GM12878 (cell line): ENCODE measurements around the gene OR2H1. TPM values are rescaled to one million over a fixed set of nuclear protein-coding genes. Genes with fewer than 3 reads are reported as not detected.

ENCODE experiments used
- ATAC-seq: fragments of 200-7000 bp; cut with Tn5 transposase; 3 replicates; pipeline ENCODE4 v1.9.1; 2020; ENCODE audit warnings: mild to moderate bottlenecking, moderate library complexity
- Bru-seq: library from RNA; stranded (reverse); fragments of 400-500 nt; gene quantifications from one replicate; lab custom pipeline; 2021; lab: Mats Ljungman, UMichigan
- BruChase-seq, 2 experiments: library from RNA; stranded (reverse); fragments of 400-500 nt; gene quantifications; one replicate each; lab custom pipeline; 2021; lab: Mats Ljungman, UMichigan
- BruUV-seq: library from RNA; stranded (reverse); fragments of 400-500 nt; replicated peaks from 2 replicates; lab custom pipeline; 2021; lab: Mats Ljungman, UMichigan
- CTCF ChIA-PET: fragments of 300-600 bp; sonication (Branson Sonifier 250); formaldehyde crosslinking; extraction: SDS; loops from one replicate; lab custom pipeline; 2021; ENCODE audit warnings: inconsistent platforms; lab: Yijun Ruan, JAX
- POLR2A ChIA-PET: fragments of 350-600 bp; formaldehyde crosslinking; extraction: SDS; loops from one replicate; lab custom pipeline; 2021; ENCODE audit warnings: inconsistent platforms; lab: Charles Lee
- RAD21 ChIA-PET: fragments of 300-600 bp; sonication (Branson Sonifier 250); formaldehyde crosslinking; loops from one replicate; lab custom pipeline; 2023; ENCODE audit warnings: antibody characterized with exemption; ENCODE audit not compliant: unreplicated experiment; lab: Charles Lee
- SMC1A ChIA-PET: fragments of 300-600 bp; sonication (Branson Sonifier 250); formaldehyde crosslinking; loops from one replicate; lab custom pipeline; 2023; ENCODE audit not compliant: unreplicated experiment, uncharacterized antibody; lab: Charles Lee
- DNase-seq: peaks from one replicate; pipeline ENCODE4 v3.0.0-alpha.2; 2011; ENCODE audit warnings: low read depth, low spot score
- FAIRE-seq: peaks from 3 replicates; lab custom pipeline; 2011; peaks lifted over from hg19 to GRCh38; lab: Jason Lieb, UNC
- H2AFZ ChIP-seq: 2 replicates; pipeline ENCODE4 v1.6.0; 2011; ENCODE audit warnings: low read depth, low read length, control low read depth; ENCODE audit not compliant: control insufficient read depth
- H3K27ac ChIP-seq: 2 replicates; pipeline ENCODE4 v1.5.1; 2011; ENCODE audit warnings: control low read depth; ENCODE audit not compliant: control insufficient read depth, insufficient read depth
- H3K27me3 ChIP-seq, 2 experiments: replicated peaks in 1 of 2; 2 replicates each; pipeline versions ENCODE4 v1.6.0 to v1.6.1; 2011; ENCODE audit warnings: low read length in 1 of 2; ENCODE audit not compliant: control insufficient read depth in 2 of 2, insufficient read depth in 2 of 2
- H3K36me3 ChIP-seq, 2 experiments: 2 replicates each; pipeline ENCODE4 v1.5.1; 2011; ENCODE audit warnings: low read length in 1 of 2; ENCODE audit not compliant: control insufficient read depth in 2 of 2, insufficient read depth in 2 of 2
- H3K4me1 ChIP-seq: 2 replicates; pipeline ENCODE4 v1.6.1; 2011; ENCODE audit warnings: mild to moderate bottlenecking, low read length, moderate library complexity, mixed read lengths; ENCODE audit not compliant: control insufficient read depth, insufficient read depth
- H3K4me2 ChIP-seq: 2 replicates; pipeline ENCODE4 v1.6.0; 2011; ENCODE audit warnings: control low read depth; ENCODE audit not compliant: control insufficient read depth, insufficient read depth
- H3K4me3 ChIP-seq: fragments of 200-600 bp; sonication (generic); 2 replicates; pipeline ENCODE4 v1.5.1; 2016
- H3K79me2 ChIP-seq: 2 replicates; pipeline ENCODE4 v1.6.0; 2011; ENCODE audit warnings: low read length; ENCODE audit not compliant: control insufficient read depth, insufficient read depth
- H3K9ac ChIP-seq: 2 replicates; pipeline ENCODE4 v1.8.0; 2011; ENCODE audit warnings: low read length, control low read depth, mixed read lengths; ENCODE audit not compliant: control insufficient read depth, insufficient read depth
- H3K9me3 ChIP-seq: replicated peaks from 3 replicates; pipeline ENCODE4 v1.5.1; 2011; ENCODE audit warnings: mild to moderate bottlenecking, low read length; ENCODE audit not compliant: control insufficient read depth, insufficient read depth
- H4K20me1 ChIP-seq: 2 replicates; pipeline ENCODE4 v1.6.0; 2011; ENCODE audit not compliant: control insufficient read depth, insufficient read depth
- BCL11A ChIP-seq: IDR thresholded peaks from 2 replicates; pipeline ENCODE4 v1.6.1; 2011; ENCODE audit warnings: low read depth, low read length
- CEBPB ChIP-seq, 2 experiments: fragments of 150-350 bp in 1 of 2; IDR thresholded peaks; 2 replicates each; pipeline ENCODE4 v1.6.1; 2012 to 2014; ENCODE audit warnings: low read depth in 2 of 2, low read length in 2 of 2, borderline replicate concordance in 1 of 2, inconsistent platforms in 1 of 2
- CREM ChIP-seq: IDR thresholded peaks from 2 replicates; pipeline ENCODE4 v1.6.1; 2014; ENCODE audit warnings: antibody characterized with exemption, low read depth
- CTCF ChIP-seq, 3 experiments: IDR thresholded peaks in 2 of 3; conservative IDR thresholded peaks in 1 of 3; 2 replicates each; pipeline ENCODE4 v1.5.1; 2011; ENCODE audit warnings: low read depth in 3 of 3, low read length in 3 of 3, mild to moderate bottlenecking in 3 of 3, control low read depth in 2 of 3, moderate library complexity in 2 of 3, inconsistent platforms in 1 of 3, mixed read lengths in 1 of 3; ENCODE audit not compliant: control insufficient read depth in 2 of 3, insufficient read depth in 1 of 3; ENCODE audit errors: extremely low read depth in 1 of 3
- IRF4 ChIP-seq: IDR thresholded peaks from 2 replicates; pipeline ENCODE4 v1.6.1; 2011; ENCODE audit warnings: low read depth, low read length
- KDM1A ChIP-seq: fragments of 200-600 bp; sonication (generic); IDR thresholded peaks from 2 replicates; pipeline ENCODE4 v1.6.1; 2016; ENCODE audit warnings: borderline replicate concordance
- NFXL1 ChIP-seq: fragments of 450-650 bp; IDR thresholded peaks from 2 replicates; pipeline ENCODE4 v1.6.1; 2017; ENCODE audit warnings: antibody characterized with exemption, mild to moderate bottlenecking, borderline replicate concordance
- WRNIP1 ChIP-seq: IDR thresholded peaks from 2 replicates; pipeline ENCODE4 v1.6.1; 2011; ENCODE audit warnings: low read depth, low read length, improper control_type of control experiment, borderline replicate concordance
- ZNF217 ChIP-seq: fragments of 450-650 bp; IDR thresholded peaks from 2 replicates; pipeline ENCODE4 v1.6.1; 2017; ENCODE audit warnings: antibody characterized with exemption, mild to moderate bottlenecking
- ZNF622 ChIP-seq: fragments of 450-650 bp; IDR thresholded peaks from 2 replicates; pipeline ENCODE4 v1.6.1; 2017; ENCODE audit warnings: mild to moderate bottlenecking, inconsistent platforms
- WGBS: methylation state at CpG from one replicate; pipeline ENCODE4 v1.1.6; 2016; ENCODE audit warnings: low lambda C conversion rate; ENCODE audit not compliant: insufficient replicate concordance, insufficient coverage; ENCODE audit errors: missing lambda C conversion rate; 5-methylcytosine and 5-hydroxymethylcytosine counted together
- in situ Hi-C: fragments of 300-500 bp; cut with MboI; formaldehyde crosslinking; loops from 9 replicates; pipeline ENCODE4 v1.14.3; 2018; ENCODE audit warnings: mixed read lengths
- intact Hi-C: fragments of 100-400 bp; cut with micrococcal nuclease; formaldehyde crosslinking; loops from one replicate; pipeline ENCODE4 v1.14.2; 2022; ENCODE audit not compliant: unreplicated experiment
- long read RNA-seq, 2 experiments: library from polyadenylated mRNA; unstranded; transcript quantifications; one replicate each; pipeline ENCODE4 v2.0.0, GENCODE V29; 2019 to 2020
- polyA minus RNA-seq, 3 experiments: library from RNA; depleted of rRNA, polyadenylated mRNA; stranded (reverse); fragments of >200 nt; gene quantifications; 2 replicates each; pipeline ENCODE4 v1.2.3, GENCODE V29; 2011
- polyA plus RNA-seq, 11 experiments: library from polyadenylated mRNA; depleted of rRNA in 4 of 11; unstranded in 6 of 11; stranded (reverse) in 5 of 11; fragments of >200 nt; fragmentation: Nextera tagmentation in 4 of 11; fragmentation: Illumina TruSeq in 1 of 11; extraction: Ambion mirVana in 4 of 11; extraction: Trizol in 1 of 11; gene quantifications; 1 replicate in 1 of 11; 2 replicates in 10 of 11; pipeline versions ENCODE4 v1.2.1 to v1.2.3, GENCODE V29; 2011 to 2016; ENCODE audit warnings: inconsistent platforms in 2 of 11, missing spikeins in 2 of 11, low read depth in 1 of 11
- total RNA-seq, 4 experiments: library from RNA; depleted of rRNA in 3 of 4; stranded (reverse); fragments of >200 nt in 3 of 4; fragmentation: Illumina TruSeq in 1 of 4; extraction: Trizol in 1 of 4; gene quantifications; 2 replicates each; pipeline versions ENCODE4 v1.2.1 to v1.2.3, GENCODE V29; 2013 to 2021
- TF ChIP-seq, protein P1 (sequence below): fragments of 450-650 bp; IDR thresholded peaks from 2 replicates; pipeline ENCODE4 v1.6.1; 2016; ENCODE audit warnings: mild to moderate bottlenecking
- TF ChIP-seq, protein P2 (sequence below): IDR thresholded peaks from 2 replicates; pipeline ENCODE4 v1.6.1; 2012; ENCODE audit warnings: improper control_type of control experiment, low read depth, low read length; ENCODE audit not compliant: insufficient replicate concordance

OR2H1 gene
- not detected in 2 replicates for total RNA-seq (2013; cell fraction: nucleolus; rRNA removed)
- total RNA-seq (2014; rRNA removed) (not detected in 2 replicates), total RNA-seq (2014; rRNA removed; fragmentation: Illumina TruSeq; extraction: Trizol) (not detected in 2 replicates), total RNA-seq (2021) (not detected in 2 replicates), polyA plus RNA-seq (2011; rRNA removed) (not detected in 2 replicates), polyA plus RNA-seq (2014; fragmentation: Illumina TruSeq; extraction: Trizol) (not detected in 2 replicates), polyA plus RNA-seq (2014; fragmentation: Nextera tagmentation; extraction: Ambion mirVana) (not detected), polyA plus RNA-seq (2014; rRNA removed) (not detected in 2 replicates), polyA plus RNA-seq (2016; fragmentation: Nextera tagmentation; extraction: Ambion mirVana) (not detected), polyA minus RNA-seq (2011; rRNA and poly(A)+ RNA removed) (not detected in 2 replicates), Bru-seq, nascent RNA (not detected), BruChase-seq, experiment 1, labeled RNA remaining after a 6-hour chase (not detected), BruChase-seq, experiment 2, labeled RNA remaining after a 2-hour chase (not detected)
- not detected for polyA plus RNA-seq (2011; ENCODE audit: low read depth)
- polyA plus RNA-seq (2011; cell fraction: cytosol; rRNA removed), result not detected in 2 replicates
- polyA plus RNA-seq (2011; cell fraction: nucleus; rRNA removed), result not detected in 2 replicates
- polyA plus RNA-seq (2012), result not detected in 2 replicates
- polyA minus RNA-seq (2011; cell fraction: cytosol; rRNA and poly(A)+ RNA removed), result not detected in 2 replicates
- not detected in 2 replicates for polyA minus RNA-seq (2011; cell fraction: nucleus; rRNA and poly(A)+ RNA removed)
- long read RNA-seq, experiment 1, result 0 reads
- long read RNA-seq, experiment 2, result 0 reads

GRCh38 chr6:29456971-29457370, at the start of gene OR2H1, which contains the start of gene OR11A1:
TSS of gene OR2H1 (plus strand) at chr6:29457155. CDS start at chr6:29461770, 4,615 bp downstream.
TSS of gene OR11A1 (minus strand) at chr6:29457071. CDS start at chr6:29427641, 29,430 bp downstream.
- Histone ChIP-seq H3K9ac (no peak within 1 kb of the TSS), H3K27me3 (0 out of 4 replicates have a peak, but pooled peaks cover 0 to 1% of the 10 kb centered on the region in 2 experiments), H2AFZ (no peak within 1 kb of the TSS), H3K4me1 (no peaks in the 10 kb centered on the region), H3K79me2 (no peaks in the 10 kb centered on the region), H3K9me3 (no peaks in the 10 kb centered on the region), H3K4me2 (no peak within 1 kb of the TSS), H3K36me3 (no peaks in the 10 kb centered on the region), H3K4me3 (no peak within 1 kb of the TSS), H4K20me1 (no peaks in the 10 kb centered on the region), H3K27ac (no peak within 1 kb of the TSS)
- ChIA-PET POLR2A (no interaction called here), CTCF (no interaction called here), SMC1A (no interaction called here), RAD21 (no interaction called here)
- intact Hi-C loops (no loop called here), in situ Hi-C loops (no loop called here)
- no peak for DNase-seq
- no peak for ATAC-seq
- FAIRE-seq, result no peak
- 0% methylated on average over 2 of the region's 2 CpGs for WGBS
- no TSS peak for BruUV-seq
- TF ChIP-seq, protein P1, sequence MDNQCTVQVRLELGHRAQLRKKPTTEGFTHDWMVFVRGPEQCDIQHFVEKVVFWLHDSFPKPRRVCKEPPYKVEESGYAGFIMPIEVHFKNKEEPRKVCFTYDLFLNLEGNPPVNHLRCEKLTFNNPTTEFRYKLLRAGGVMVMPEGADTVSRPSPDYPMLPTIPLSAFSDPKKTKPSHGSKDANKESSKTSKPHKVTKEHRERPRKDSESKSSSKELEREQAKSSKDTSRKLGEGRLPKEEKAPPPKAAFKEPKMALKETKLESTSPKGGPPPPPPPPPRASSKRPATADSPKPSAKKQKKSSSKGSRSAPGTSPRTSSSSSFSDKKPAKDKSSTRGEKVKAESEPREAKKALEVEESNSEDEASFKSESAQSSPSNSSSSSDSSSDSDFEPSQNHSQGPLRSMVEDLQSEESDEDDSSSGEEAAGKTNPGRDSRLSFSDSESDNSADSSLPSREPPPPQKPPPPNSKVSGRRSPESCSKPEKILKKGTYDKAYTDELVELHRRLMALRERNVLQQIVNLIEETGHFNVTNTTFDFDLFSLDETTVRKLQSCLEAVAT, result no peak
- TF ChIP-seq IRF4 (no peak), NFXL1 (no peak), CREM (no peak), WRNIP1 (no peak), KDM1A (no peak), BCL11A (no peak), ZNF217 (no peak), CTCF (IDR thresholded peaks at IDR 0.05 in 2 of 3, conservative IDR thresholded peaks at IDR 0.05 in 1 of 3; ENCODE audit: control insufficient read depth in 2 of 3, extremely low read depth in 1 of 3, insufficient read depth in 1 of 3, low read depth in 3 of 3, low read length in 3 of 3) (no peak), CEBPB (IDR thresholded peaks at IDR 0.05; ENCODE audit: borderline replicate concordance in 1 of 2, low read depth in 2 of 2, low read length in 2 of 2) (no peak), ZNF622 (no peak)
- TF ChIP-seq, protein P2, sequence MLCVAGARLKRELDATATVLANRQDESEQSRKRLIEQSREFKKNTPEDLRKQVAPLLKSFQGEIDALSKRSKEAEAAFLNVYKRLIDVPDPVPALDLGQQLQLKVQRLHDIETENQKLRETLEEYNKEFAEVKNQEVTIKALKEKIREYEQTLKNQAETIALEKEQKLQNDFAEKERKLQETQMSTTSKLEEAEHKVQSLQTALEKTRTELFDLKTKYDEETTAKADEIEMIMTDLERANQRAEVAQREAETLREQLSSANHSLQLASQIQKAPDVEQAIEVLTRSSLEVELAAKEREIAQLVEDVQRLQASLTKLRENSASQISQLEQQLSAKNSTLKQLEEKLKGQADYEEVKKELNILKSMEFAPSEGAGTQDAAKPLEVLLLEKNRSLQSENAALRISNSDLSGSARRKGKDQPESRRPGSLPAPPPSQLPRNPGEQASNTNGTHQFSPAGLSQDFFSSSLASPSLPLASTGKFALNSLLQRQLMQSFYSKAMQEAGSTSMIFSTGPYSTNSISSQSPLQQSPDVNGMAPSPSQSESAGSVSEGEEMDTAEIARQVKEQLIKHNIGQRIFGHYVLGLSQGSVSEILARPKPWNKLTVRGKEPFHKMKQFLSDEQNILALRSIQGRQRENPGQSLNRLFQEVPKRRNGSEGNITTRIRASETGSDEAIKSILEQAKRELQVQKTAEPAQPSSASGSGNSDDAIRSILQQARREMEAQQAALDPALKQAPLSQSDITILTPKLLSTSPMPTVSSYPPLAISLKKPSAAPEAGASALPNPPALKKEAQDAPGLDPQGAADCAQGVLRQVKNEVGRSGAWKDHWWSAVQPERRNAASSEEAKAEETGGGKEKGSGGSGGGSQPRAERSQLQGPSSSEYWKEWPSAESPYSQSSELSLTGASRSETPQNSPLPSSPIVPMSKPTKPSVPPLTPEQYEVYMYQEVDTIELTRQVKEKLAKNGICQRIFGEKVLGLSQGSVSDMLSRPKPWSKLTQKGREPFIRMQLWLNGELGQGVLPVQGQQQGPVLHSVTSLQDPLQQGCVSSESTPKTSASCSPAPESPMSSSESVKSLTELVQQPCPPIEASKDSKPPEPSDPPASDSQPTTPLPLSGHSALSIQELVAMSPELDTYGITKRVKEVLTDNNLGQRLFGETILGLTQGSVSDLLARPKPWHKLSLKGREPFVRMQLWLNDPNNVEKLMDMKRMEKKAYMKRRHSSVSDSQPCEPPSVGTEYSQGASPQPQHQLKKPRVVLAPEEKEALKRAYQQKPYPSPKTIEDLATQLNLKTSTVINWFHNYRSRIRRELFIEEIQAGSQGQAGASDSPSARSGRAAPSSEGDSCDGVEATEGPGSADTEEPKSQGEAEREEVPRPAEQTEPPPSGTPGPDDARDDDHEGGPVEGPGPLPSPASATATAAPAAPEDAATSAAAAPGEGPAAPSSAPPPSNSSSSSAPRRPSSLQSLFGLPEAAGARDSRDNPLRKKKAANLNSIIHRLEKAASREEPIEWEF, result no peak
